ENCODE data around the gene MYEOV.

DNA sequence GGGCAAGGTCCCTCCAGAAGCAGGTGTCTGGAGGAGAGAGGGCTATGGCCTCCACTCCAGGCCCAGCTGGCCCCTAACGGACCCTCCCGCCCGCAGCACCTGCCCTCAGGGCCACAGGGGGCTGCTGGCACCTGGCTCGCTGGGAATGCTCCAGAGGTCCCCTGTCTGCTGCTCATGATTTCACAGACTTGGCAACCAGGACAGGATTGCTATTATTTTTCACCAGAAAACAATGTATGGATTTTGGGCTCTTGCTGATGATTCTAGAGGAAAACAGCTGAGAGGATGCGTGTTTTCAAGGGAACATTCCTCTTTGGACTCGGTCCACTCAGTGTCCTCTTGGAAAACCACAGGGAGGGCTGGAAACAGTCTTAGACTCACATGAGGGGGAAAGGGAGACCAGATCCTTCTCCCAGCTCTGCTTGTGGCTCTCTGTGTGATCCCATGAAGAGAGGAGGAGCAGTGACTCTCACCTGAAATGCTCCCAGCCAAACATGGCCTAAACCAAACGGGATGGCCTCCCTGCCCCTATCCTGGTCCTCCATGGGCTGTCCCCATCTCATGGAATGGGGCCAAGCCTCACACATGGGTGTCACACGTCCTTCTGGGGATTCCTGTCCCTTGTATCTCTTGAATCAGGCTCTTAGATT lies 15.8 kb downstream of the MYEOV start:
- TF ChIP-seq, protein P1, sequence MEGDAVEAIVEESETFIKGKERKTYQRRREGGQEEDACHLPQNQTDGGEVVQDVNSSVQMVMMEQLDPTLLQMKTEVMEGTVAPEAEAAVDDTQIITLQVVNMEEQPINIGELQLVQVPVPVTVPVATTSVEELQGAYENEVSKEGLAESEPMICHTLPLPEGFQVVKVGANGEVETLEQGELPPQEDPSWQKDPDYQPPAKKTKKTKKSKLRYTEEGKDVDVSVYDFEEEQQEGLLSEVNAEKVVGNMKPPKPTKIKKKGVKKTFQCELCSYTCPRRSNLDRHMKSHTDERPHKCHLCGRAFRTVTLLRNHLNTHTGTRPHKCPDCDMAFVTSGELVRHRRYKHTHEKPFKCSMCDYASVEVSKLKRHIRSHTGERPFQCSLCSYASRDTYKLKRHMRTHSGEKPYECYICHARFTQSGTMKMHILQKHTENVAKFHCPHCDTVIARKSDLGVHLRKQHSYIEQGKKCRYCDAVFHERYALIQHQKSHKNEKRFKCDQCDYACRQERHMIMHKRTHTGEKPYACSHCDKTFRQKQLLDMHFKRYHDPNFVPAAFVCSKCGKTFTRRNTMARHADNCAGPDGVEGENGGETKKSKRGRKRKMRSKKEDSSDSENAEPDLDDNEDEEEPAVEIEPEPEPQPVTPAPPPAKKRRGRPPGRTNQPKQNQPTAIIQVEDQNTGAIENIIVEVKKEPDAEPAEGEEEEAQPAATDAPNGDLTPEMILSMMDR (IDR thresholded peaks at IDR 0.05): no peak
- no peak for TF ChIP-seq POLR2A (IDR thresholded peaks at IDR 0.05)

Measured in lower leg skin (tissue), 3 donors.